Activated T-cell treated with anti-CD3 and anti-CD28 coated beads, Interleukin-2, amount 50 U/mL, for 48 hours (primary cell): ENCODE data around the gene TRMT1.

ENCODE experiments used
- DNase-seq, 2 experiments: peaks; one replicate each; pipeline ENCODE4 v3.0.0-alpha.2; 2020

The TRMT1 gene

DNA sequence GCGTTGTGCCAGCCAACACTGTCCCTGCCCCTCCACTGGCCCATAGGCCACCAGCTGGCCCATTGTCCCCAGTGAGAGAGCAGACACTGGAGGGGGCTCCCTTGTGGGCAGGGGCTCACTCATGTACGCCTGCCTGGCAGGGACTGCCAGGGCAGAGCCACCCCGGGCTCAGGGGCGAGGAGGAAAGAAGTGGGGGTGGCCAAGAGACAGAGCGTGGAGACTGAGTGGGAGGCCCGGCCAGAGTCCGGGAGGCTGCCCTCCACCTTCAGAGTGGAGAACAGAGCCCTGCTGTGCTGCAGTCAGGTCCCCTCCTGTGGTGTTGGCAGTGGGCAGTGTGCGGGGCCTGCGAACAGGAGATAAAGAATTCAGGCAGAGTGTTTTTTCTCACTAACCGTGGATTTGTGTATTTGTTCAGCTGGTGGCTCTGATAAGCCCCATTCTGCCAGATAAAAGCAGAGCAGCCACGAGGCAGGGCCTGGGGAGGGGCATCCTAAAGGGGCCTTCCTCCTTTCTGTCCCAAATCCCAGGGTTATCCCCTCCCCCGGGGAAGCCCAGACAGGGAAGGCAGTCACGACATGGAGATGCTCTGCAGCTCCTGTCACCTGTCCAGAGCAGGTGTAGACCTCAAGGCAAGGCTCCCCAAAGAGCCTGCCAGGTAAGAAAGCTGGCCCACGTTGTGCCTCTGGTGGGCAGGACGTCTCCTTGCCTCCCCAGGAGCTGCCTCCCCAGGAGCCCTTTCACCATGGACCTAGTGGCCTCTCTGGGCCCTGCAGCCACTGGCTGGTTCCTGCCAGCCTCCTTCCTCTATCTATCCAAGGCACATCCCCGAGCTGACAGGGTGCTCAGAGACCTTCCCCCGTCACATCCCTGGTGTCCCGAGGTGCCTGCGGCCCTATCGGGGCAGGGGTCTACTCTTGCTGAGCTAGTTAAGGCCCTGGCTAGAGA, 46.9 kb downstream of the TRMT1 start:
- no peak for DNase-seq

DNA sequence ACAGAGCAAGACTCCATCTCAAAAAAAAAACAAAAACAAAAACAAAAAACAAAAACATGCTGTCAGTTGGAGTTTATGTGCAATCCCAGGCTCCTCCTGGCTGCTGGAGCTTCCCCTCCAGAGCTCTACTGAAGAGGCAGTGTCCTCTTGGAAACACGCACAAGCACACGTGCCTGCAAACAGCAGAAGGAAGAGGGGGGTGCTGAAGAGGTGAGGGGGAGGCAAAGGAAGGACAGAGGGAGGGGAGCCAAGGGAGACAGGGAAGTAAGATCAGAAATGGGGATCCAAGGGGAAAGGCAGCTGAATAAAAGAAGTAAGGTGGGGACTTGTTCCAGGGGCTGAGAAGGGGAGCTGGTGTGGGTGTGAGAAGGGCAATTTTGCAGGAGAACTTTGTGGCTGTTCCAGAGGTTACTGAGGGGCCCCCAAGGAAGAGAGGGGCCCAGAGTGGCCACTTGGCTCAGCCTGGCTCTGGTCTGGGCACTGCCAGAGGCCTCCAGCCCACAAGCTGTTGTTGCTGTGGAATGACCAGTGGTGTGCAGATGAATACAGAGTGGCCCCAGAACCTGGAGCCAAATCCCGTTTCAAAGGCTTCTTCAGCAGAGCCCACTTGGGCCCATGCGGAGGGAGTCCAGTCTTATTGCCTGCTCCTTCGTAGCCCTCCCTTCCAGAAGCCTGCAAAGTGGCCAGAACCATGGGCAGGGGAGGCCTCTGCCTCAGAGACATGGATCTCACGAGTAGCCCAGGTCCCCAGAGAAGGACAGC, 48.3 kb downstream of the TRMT1 start:
- no peak for DNase-seq

DNA sequence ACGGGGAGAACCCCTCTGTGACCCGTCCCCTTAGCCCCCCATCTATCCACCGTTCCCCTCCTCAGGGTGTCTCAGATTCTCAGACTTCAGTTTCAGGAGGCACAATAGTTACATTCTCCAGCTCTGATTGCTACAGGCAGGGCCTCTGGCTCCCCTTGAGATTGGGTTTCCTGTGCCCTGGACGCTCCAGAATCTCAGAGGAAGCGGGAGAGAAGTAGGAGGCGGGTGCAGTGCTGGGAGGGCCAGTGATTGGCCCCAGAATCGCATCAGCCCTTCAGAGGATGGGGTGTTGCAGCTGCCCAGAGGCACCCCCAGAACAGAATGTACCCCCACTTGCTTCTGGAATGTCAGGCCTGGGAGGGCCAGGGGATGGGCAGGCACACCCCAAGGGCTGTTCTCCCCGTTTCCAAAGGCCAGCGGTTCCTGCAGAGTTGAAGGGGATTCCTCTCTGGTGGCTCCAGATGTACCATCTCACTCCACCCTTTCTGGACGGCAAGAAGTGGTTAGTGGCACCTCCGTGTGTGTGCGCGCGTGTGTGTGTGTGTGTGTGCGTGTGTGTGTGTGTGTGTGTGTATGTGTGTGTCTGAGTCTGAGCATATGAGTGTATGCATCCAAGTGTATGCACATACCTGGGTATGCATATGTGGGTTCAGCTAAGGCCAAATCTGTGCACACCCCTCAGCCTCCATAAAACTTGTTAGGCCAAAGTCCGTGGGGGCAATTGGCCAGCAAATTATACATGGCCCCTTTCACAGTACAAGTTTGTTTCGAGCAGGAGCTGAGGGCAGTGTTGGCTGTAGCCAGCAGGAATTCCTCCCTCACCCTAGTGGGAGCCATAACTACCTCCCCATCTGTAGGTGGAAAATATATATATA, 49.4 kb downstream of the TRMT1 start:
- no peak for DNase-seq

DNA sequence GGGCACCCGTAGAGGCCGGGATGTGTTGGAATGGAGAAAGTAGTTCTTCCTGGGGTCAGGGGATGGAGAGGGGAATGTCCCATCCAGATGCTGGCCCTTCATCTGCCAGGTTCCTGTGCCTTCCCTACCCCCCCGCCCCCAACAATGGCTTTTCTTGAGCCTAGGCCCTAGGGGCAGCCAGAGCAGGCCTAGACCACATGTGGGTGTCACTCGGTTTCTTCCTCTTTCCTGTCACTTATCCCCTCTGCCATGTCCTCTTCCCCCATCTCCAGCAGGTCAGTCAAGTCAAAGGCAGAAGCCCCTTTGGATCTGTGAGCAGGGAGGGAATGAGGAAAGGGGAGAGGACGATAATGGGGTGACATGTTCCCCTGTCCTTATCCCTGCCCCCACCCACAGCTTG, 50.3 kb downstream of the TRMT1 start:
- no peak for DNase-seq

DNA sequence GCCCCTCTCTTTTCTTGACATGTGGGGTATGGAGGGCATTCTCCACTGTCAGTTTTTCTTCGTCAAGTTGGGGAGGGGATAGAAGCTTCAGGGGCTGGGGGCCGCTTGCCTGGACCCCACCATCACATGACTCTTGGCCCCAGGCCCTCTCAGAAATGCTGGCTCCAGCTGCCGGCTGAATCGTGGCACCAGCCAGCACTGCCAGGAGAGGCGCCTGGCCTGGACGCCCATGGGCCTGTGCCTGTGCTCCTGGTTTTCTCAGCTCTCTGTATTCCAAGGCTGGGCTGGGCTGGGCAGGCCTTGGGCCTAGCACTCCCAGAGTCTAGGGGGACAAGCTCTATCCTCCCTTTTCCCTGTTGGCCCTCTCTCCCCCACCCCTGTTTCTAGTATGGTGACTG, 52.4 kb downstream of the TRMT1 start:
- no peak for DNase-seq

DNA sequence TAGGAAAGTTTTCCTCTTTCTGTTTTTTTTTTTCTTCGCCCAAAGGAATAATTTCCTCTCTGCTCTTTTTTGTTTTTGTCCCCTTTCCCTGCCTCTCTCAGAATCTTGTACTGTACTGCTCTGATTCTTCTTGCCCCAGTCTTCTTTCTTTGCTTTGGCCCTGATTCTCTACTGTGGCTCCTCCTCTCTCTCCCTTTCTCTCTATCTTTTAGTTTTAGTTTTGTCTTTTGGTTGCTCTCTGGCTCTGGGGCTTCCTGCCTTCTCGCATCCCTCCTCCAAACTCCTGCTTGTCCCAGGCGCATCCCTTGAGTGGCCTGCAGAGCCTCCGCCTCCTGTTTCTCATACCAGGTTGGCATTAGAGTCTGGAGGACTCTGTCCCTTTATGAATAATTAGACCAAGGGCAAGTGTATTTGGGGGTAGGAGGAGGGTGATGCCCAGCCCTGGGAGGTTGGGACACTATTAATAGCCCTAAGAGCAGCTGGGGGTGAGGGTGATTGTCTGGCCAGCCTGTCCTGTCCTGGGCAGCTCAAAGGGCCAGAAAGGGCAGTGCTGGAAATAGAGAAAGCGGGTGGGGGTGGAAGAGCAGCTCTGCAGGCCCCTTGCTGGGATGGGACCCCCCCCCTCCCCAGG, 53.0 kb downstream of the TRMT1 start:
- no peak for DNase-seq

DNA sequence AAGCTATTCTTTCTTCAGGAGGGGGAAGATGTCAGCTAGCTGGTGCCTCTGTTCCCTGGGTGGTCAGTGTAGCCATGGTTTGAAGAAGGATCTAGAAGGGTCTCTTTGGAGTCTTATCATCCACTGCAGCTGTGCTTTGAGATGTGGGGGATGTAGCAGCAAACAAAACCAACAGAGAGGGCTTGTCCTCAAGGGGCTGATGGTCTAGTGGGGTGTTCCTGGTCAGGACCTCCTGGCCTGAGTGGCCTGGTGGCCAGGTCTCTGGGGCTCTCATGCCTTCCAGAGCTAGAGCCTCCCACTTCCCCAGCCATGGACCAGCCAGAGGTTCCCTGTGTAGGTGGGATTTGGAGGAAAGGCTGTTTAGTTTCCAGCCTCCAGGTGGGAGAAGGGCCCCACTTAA, 54.2 kb downstream of the TRMT1 start:
- no peak for DNase-seq

DNA sequence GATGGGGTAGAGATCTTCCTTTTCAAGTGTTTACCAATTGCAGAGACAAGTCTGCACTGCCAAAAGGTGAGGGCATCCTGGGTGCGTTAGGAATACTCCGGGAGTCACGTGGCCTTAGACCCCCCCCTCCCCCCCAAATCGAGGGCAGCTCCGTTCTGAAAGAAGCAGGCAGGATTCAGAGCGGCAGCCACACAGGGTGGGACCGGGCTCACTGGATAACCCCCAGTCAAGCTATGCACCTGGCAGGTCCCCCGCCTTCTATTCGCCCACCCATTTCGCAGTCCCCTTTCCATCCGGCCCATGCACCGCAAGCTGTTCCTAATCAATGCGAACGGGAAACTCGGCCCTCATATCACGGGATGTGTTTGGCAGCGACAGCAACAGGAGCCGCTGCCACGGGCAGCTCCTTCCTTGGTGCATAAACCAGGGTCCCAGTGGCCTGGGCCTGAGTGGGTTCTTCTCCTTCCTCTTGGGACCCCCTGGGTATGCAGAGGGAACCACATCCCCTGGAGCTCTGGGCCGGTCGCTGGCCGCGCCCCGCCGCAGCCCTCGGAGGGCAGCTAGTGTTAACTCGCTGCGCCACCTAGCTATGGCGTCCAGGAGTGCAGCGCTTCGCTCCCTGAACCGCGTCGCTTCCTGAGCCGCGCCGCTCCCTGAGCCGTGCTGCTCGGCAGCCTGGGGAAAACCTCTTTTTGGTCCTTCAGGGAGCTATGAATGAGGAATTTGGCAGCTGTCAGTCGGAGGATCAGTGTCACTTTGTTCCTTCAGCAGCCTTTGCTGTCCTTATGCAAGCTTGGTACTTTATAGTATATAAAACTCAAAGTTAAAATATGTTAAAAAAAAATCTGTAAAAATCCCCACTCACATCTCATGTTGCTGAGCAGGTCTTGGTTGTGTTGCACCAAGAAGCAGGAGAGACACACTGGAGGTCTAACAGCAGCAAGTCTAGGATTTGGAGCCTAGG, 55.3 kb downstream of the TRMT1 start:
- peak; percentile 87 to 89 for DNase-seq

DNA sequence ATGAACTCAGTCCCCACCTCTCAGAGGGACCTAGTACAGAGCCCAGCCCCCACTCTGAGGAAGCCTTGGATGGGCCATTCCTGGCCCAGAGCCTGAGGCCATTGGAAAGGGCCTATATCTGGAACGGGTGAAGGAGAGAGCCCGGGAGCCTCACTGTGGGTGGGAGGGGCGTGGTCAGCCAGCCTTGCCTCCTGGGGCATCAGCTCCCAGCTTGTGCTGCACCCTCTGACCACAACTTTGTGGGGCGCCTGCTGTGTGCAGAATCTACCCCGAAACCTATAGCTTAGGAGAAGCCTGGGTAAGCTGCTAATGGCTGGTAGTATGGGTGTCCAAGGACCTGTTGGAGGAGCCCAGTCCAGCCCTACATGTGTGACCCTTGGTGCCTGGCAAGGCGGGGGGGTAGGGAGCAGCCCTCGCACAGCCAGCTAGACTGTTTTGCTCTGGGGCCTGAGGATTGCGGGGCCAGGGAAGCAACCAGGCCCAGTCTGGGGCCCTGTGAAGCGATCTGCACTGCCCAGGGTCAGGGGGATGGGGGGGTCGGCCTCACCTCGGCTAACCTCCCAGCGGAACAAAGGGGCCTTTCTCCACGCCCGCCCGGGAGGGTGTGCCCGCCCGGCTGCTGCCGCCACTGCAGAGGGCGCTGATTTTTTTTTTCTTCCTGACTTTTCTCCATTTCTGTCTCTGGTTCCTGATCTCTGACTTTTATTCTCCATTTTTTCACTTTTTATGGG, 56.1 kb downstream of the TRMT1 start:
- no peak for DNase-seq

DNA sequence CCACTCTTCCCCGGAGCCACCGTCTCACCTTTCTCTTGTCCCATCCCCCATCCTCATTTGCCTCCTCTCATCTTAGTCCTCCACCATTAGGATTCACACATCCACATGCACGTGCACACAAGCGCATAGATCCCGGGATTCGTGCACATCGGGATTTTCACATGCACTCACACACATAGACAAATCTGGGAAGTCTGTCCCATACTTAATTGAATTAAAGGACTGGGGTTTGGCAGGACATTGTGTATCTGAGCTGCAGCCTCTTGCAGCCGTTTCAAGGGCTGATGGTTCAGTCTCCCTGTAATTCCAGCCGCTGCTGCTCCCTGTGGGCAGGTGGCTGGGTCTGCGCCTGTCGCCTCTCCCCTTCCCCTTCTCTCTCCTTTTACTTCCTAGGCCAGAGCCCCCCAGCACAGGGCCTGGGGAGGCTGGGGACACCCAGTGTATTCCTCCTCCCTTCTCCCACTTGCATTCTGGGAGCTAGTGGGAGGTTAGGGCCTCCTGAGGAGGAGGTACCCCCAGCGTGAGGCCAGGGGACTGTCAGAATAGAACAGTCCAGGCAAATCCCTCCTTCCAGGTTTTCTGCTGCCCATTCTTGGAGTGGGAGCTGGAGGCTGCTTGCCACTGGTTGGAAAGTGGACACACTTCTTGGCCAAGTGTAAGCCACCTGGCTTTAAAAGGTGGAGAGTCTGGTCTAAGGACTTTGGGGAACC, 57.4 kb downstream of the TRMT1 start:
- DNase-seq = no peak

DNA sequence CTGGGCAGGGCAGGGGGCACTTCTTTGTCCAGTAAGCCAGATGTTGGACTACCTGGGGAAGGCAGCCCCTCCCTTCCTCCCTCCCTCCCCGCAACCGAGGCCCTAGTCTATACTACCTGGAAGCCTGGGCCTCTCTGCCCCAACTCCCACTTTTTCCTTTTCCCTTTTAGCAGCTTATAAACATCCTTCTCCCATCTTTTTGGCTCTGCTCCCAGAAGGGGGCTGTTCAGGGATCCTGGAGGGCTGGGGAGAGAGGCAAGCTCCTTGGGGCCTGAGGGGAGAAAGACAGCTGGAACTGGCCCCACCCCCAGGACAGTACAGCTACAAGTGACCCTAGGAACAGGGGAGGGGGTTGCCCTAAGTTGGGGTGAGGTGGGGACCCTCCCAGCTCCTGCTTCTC, 58.8 kb downstream of the TRMT1 start:
- no peak for DNase-seq

DNA sequence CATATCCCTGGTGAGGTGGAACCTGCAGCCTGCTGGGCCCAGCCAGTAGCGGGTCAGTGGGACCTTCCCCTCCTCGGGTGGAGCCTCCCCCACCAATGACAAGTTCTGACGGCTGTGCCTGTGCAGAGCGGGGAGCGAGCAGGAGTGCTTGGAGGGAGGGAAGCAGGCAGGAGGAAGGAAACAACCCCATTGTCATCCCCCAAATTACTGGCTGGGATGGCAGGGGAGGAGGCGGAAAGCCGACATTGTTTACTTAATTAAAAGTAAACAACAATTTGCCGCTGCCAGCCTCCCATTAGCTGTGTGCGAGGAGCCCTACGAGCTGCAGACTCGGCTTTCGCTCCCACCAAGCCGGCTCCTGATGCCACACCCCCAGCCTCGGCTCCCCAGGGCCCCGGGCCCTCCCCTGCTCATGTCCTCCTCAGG, 59.4 kb downstream of the TRMT1 start:
- no peak for DNase-seq

DNA sequence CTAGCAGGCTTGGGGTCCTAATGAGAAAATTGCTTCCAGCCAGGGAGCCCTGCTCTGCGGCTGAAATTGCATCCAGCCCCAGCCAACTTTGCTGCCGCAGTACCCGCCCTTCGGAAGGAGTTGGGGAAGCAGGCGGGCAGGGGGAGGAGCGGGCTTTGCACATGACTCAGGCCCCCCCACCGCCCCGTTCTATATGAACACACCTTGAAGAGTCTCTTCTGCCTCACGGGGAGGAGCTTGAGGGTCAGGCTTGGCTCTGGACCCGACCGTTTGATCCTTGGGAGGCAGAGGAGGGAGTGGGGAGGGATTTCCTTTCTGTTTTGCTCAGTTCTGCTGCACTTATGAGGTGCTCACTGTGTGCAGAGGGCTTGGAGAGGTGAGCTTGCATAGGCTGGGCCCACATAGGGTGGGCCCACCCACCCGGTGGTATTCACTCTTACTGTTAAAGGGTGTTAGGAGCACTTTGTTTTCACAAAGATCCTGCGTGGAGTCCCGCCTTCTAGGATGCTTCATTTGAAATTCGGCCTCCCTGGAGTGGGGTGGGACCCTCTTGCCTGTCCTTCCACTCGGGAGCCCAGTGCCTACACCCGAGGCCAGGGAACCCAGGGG, 60.4 kb downstream of the TRMT1 start:
- no peak for DNase-seq

DNA sequence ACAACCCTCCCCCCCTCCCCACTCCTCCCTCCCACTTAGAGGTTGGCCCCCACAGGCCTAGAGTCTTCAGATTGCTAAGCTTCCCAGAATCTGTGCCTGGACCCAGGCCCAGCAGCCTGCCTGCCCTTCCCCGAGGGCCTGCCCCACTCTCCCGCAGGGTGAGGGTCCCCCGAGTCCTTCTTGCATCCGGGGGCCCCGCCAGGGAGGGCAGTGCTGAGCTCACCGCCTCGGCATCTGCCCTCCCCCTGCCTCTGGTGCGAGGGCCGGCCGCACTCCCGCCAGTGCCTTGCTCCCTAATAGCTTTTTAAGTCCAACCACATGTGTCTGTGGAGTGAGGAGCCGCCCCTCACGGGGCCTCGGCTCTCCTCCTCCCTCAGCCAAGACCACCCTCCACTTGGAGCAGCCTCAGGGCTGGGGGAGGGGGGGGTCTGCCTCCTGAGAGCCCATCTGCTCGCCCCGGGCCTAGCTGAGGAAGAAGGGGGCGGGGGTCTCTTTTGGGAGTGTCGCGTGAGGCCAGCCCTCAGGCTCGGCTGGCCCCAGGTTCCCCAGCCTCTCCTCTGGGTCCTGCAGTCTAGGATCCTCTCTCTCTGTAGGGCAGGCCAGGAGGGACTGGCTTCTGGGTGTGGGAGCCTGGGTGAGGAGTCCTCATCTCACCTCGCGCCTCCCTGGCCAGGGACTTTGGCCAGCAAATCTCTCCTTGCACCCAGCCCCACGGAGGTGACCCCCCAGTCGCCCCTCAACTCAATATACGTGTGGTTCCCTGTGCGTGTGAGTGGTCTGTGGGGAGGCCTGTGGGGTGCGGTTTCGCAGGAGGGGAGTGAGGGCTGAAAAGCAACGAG, 61.1 kb downstream of the TRMT1 start:
- no peak for DNase-seq
